ENCODE data around the gene NOPCHAP1.

The NOPCHAP1 gene

GRCh38 chr12:104997541-104997940, 11.4 kb downstream of the NOPCHAP1 start:
- no peaks in the 10 kb centered on the region for H3K27me3 ChIP-seq (ENCODE audit: control insufficient read depth in 1 of 2, insufficient read depth in 2 of 2, low read length in 2 of 2)
- H3K9me3 ChIP-seq (ENCODE audit: low read length) = no peaks in the 10 kb centered on the region
- H3K27ac ChIP-seq (ENCODE audit: low read depth, low read length) = no peak overlapping the region
- no peak overlapping the region for H3K9ac ChIP-seq (ENCODE audit: low read length)
- no peak overlapping the region for H3K4me3 ChIP-seq (ENCODE audit: low read depth in 1 of 2, low read length in 2 of 2)
- no peaks in the 10 kb centered on the region for H3K4me1 ChIP-seq (ENCODE audit: insufficient read depth, low read length)
- peaks cover 55% of the 10 kb centered on the region for H3K36me3 ChIP-seq (ENCODE audit: insufficient read depth, low read length)

- H3K4me3 ChIP-seq (ENCODE audit: low read depth in 1 of 2, low read length in 2 of 2) = no peak overlapping the region
- peaks cover 53% of the 10 kb centered on the region for H3K36me3 ChIP-seq (ENCODE audit: insufficient read depth, low read length)
- H3K27ac ChIP-seq (ENCODE audit: low read depth, low read length) = no peak overlapping the region
These were observed 12.6 kb downstream of the NOPCHAP1 start for GRCh38 chr12:104998423-104999346.

GRCh38 chr12:104999347-104999685, 13.2 kb downstream of the NOPCHAP1 start:
- Histone ChIP-seq H3K4me3 (ENCODE audit: low read depth in 1 of 2, low read length in 2 of 2) (no peak overlapping the region), H3K4me1 (ENCODE audit: insufficient read depth, low read length) (no peaks in the 10 kb centered on the region), H3K36me3 (ENCODE audit: insufficient read depth, low read length) (peaks cover 53% of the 10 kb centered on the region), H3K9ac (ENCODE audit: low read length) (no peak overlapping the region), H3K27ac (ENCODE audit: low read depth, low read length) (no peak overlapping the region), H3K9me3 (ENCODE audit: low read length) (no peaks in the 10 kb centered on the region), H3K27me3 (ENCODE audit: control insufficient read depth in 1 of 2, insufficient read depth in 2 of 2, low read length in 2 of 2) (no peaks in the 10 kb centered on the region)

More at GRCh38 chr12:104998423-104999346, 12.6 kb downstream of the NOPCHAP1 start:
- no peaks in the 10 kb centered on the region for H3K9me3 ChIP-seq (ENCODE audit: low read length)
- no peaks in the 10 kb centered on the region for H3K27me3 ChIP-seq (ENCODE audit: control insufficient read depth in 1 of 2, insufficient read depth in 2 of 2, low read length in 2 of 2)
- H3K4me1 ChIP-seq (ENCODE audit: insufficient read depth, low read length) = no peaks in the 10 kb centered on the region
- H3K9ac ChIP-seq (ENCODE audit: low read length) = no peak overlapping the region

GRCh38 chr12:105001476-105001875, 15.4 kb downstream of the NOPCHAP1 start:
- Histone ChIP-seq H3K4me3 (ENCODE audit: low read depth in 1 of 2, low read length in 2 of 2) (no peak overlapping the region), H3K9ac (ENCODE audit: low read length) (no peak overlapping the region), H3K4me1 (ENCODE audit: insufficient read depth, low read length) (no peaks in the 10 kb centered on the region), H3K9me3 (ENCODE audit: low read length) (no peaks in the 10 kb centered on the region), H3K36me3 (ENCODE audit: insufficient read depth, low read length) (peaks cover 41% of the 10 kb centered on the region), H3K27ac (ENCODE audit: low read depth, low read length) (no peak overlapping the region), H3K27me3 (ENCODE audit: control insufficient read depth in 1 of 2, insufficient read depth in 2 of 2, low read length in 2 of 2) (no peaks in the 10 kb centered on the region)

- H3K9ac ChIP-seq (ENCODE audit: low read length) = no peak overlapping the region
These were observed 27.8 kb downstream of the NOPCHAP1 start for GRCh38 chr12:105013892-105014291.

GRCh38 chr12:105014603-105015002, 28.5 kb downstream of the NOPCHAP1 start:
- no peaks in the 10 kb centered on the region for H3K27me3 ChIP-seq (ENCODE audit: control insufficient read depth in 1 of 2, insufficient read depth in 2 of 2, low read length in 2 of 2)
- no peaks in the 10 kb centered on the region for H3K9me3 ChIP-seq (ENCODE audit: low read length)
- no peak overlapping the region for H3K4me3 ChIP-seq (ENCODE audit: low read depth in 1 of 2, low read length in 2 of 2)
- H3K27ac ChIP-seq (ENCODE audit: low read depth, low read length) = no peak overlapping the region
- no peak overlapping the region for H3K9ac ChIP-seq (ENCODE audit: low read length)
- peaks cover 14% of the 10 kb centered on the region for H3K36me3 ChIP-seq (ENCODE audit: insufficient read depth, low read length)
- no peaks in the 10 kb centered on the region for H3K4me1 ChIP-seq (ENCODE audit: insufficient read depth, low read length)

More at GRCh38 chr12:105013892-105014291, 27.8 kb downstream of the NOPCHAP1 start:
- Histone ChIP-seq H3K9me3 (ENCODE audit: low read length) (no peaks in the 10 kb centered on the region), H3K27ac (ENCODE audit: low read depth, low read length) (no peak overlapping the region), H3K27me3 (ENCODE audit: control insufficient read depth in 1 of 2, insufficient read depth in 2 of 2, low read length in 2 of 2) (no peaks in the 10 kb centered on the region), H3K36me3 (ENCODE audit: insufficient read depth, low read length) (peaks cover 14% of the 10 kb centered on the region), H3K4me3 (ENCODE audit: low read depth in 1 of 2, low read length in 2 of 2) (no peak overlapping the region), H3K4me1 (ENCODE audit: insufficient read depth, low read length) (no peaks in the 10 kb centered on the region)

- no peaks in the 10 kb centered on the region for H3K9me3 ChIP-seq (ENCODE audit: low read length)
- no peak overlapping the region for H3K27ac ChIP-seq (ENCODE audit: low read depth, low read length)
- H3K36me3 ChIP-seq (ENCODE audit: insufficient read depth, low read length) = peaks cover 14% of the 10 kb centered on the region
- H3K4me3 ChIP-seq (ENCODE audit: low read depth in 1 of 2, low read length in 2 of 2) = no peak overlapping the region
- H3K27me3 ChIP-seq (ENCODE audit: control insufficient read depth in 1 of 2, insufficient read depth in 2 of 2, low read length in 2 of 2) = no peaks in the 10 kb centered on the region
- no peak overlapping the region for H3K9ac ChIP-seq (ENCODE audit: low read length)
- H3K4me1 ChIP-seq (ENCODE audit: insufficient read depth, low read length) = no peaks in the 10 kb centered on the region
These were observed 29.4 kb downstream of the NOPCHAP1 start for GRCh38 chr12:105015543-105015942.

GRCh38 chr12:105018012-105018411, 31.9 kb downstream of the NOPCHAP1 start:
- Histone ChIP-seq H3K27ac (ENCODE audit: low read depth, low read length) (no peak overlapping the region), H3K36me3 (ENCODE audit: insufficient read depth, low read length) (peaks cover 8% of the 10 kb centered on the region), H3K4me1 (ENCODE audit: insufficient read depth, low read length) (no peaks in the 10 kb centered on the region), H3K27me3 (ENCODE audit: control insufficient read depth in 1 of 2, insufficient read depth in 2 of 2, low read length in 2 of 2) (no peaks in the 10 kb centered on the region), H3K4me3 (ENCODE audit: low read depth in 1 of 2, low read length in 2 of 2) (no peak overlapping the region), H3K9ac (ENCODE audit: low read length) (no peak overlapping the region), H3K9me3 (ENCODE audit: low read length) (no peaks in the 10 kb centered on the region)

- no peaks in the 10 kb centered on the region for H3K9me3 ChIP-seq (ENCODE audit: low read length)
These were observed 32.7 kb downstream of the NOPCHAP1 start for GRCh38 chr12:105018776-105019175.

GRCh38 chr12:105020241-105020962, 34.3 kb downstream of the NOPCHAP1 start:
- Histone ChIP-seq H3K27me3 (ENCODE audit: control insufficient read depth in 1 of 2, insufficient read depth in 2 of 2, low read length in 2 of 2) (no peaks in the 10 kb centered on the region), H3K9me3 (ENCODE audit: low read length) (no peaks in the 10 kb centered on the region), H3K4me3 (ENCODE audit: low read depth in 1 of 2, low read length in 2 of 2) (no peak overlapping the region), H3K36me3 (ENCODE audit: insufficient read depth, low read length) (peaks cover 6% of the 10 kb centered on the region), H3K4me1 (ENCODE audit: insufficient read depth, low read length) (peaks cover 14% of the 10 kb centered on the region), H3K27ac (ENCODE audit: low read depth, low read length) (no peak overlapping the region), H3K9ac (ENCODE audit: low read length) (no peak overlapping the region)

More at GRCh38 chr12:105018776-105019175, 32.7 kb downstream of the NOPCHAP1 start:
- H3K27ac ChIP-seq (ENCODE audit: low read depth, low read length) = no peak overlapping the region
- H3K4me1 ChIP-seq (ENCODE audit: insufficient read depth, low read length) = no peaks in the 10 kb centered on the region
- H3K27me3 ChIP-seq (ENCODE audit: control insufficient read depth in 1 of 2, insufficient read depth in 2 of 2, low read length in 2 of 2) = no peaks in the 10 kb centered on the region
- H3K4me3 ChIP-seq (ENCODE audit: low read depth in 1 of 2, low read length in 2 of 2) = no peak overlapping the region
- peaks cover 6% of the 10 kb centered on the region for H3K36me3 ChIP-seq (ENCODE audit: insufficient read depth, low read length)
- H3K9ac ChIP-seq (ENCODE audit: low read length) = no peak overlapping the region

GRCh38 chr12:105024928-105025327, 38.8 kb downstream of the NOPCHAP1 start:
- no peak overlapping the region for H3K9ac ChIP-seq (ENCODE audit: low read length)
- no peaks in the 10 kb centered on the region for H3K9me3 ChIP-seq (ENCODE audit: low read length)
- H3K4me1 ChIP-seq (ENCODE audit: insufficient read depth, low read length) = peaks cover 26% of the 10 kb centered on the region
- no peak overlapping the region for H3K27ac ChIP-seq (ENCODE audit: low read depth, low read length)
- H3K36me3 ChIP-seq (ENCODE audit: insufficient read depth, low read length) = no peaks in the 10 kb centered on the region
- no peaks in the 10 kb centered on the region for H3K27me3 ChIP-seq (ENCODE audit: control insufficient read depth in 1 of 2, insufficient read depth in 2 of 2, low read length in 2 of 2)
- no peak overlapping the region for H3K4me3 ChIP-seq (ENCODE audit: low read depth in 1 of 2, low read length in 2 of 2)

All from muscle layer of colon (tissue), 2 donors.